ENCODE measurements around the gene OLFML1.

GRCh38 chr11:7486098-7486780 lies 933 bp downstream of the OLFML1 start:
- no peak for TF ChIP-seq CTCF (IDR thresholded peaks at IDR 0.05; ENCODE audit: insufficient read depth, low read length, poor library complexity, severe bottlenecking)
- no peak for TF ChIP-seq EZH2phosphoT487 (conservative IDR thresholded peaks at IDR 0.05; ENCODE audit: low read length)
